H9 (cell line): ENCODE results near the gene ARMC12. TPM values are rescaled to one million over a fixed set of nuclear protein-coding genes. Genes with fewer than 3 reads are reported as not detected.
A peak's percentile ranks its signal among the peaks of the same experiment; 100 is the strongest.

Experiments used
- DNase-seq: peaks from one replicate; pipeline ENCODE4 v3.0.0-alpha.2; 2017
- H2AFZ ChIP-seq: one replicate; pipeline ENCODE4 v1.6.1; 2013; ENCODE audit warnings: mild to moderate bottlenecking, low read length, control low read depth, moderate library complexity
- H2AK5ac ChIP-seq: 2 replicates; pipeline ENCODE4 v1.6.1; 2013; ENCODE audit warnings: low read length, control low read depth, mixed read lengths; ENCODE audit not compliant: insufficient read length
- H2BK120ac ChIP-seq: one replicate; pipeline ENCODE4 v1.6.1; 2013; ENCODE audit warnings: low read depth, mild to moderate bottlenecking, low read length, control low read depth, inconsistent platforms; ENCODE audit not compliant: poor library complexity, severe bottlenecking
- H2BK12ac ChIP-seq: 2 replicates; pipeline ENCODE4 v1.6.1; 2013; ENCODE audit warnings: low read length, control low read depth, mixed read lengths, low read depth; ENCODE audit not compliant: insufficient read length
- H2BK15ac ChIP-seq: 2 replicates; pipeline ENCODE4 v1.6.1; 2013; ENCODE audit warnings: low read depth, low read length, control low read depth
- H2BK20ac ChIP-seq: one replicate; pipeline ENCODE4 v1.6.1; 2013; ENCODE audit warnings: low read depth, mild to moderate bottlenecking, low read length, control low read depth, inconsistent platforms; ENCODE audit not compliant: poor library complexity, severe bottlenecking
- H2BK5ac ChIP-seq: 2 replicates; pipeline ENCODE4 v1.6.1; 2013; ENCODE audit warnings: low read length, control low read depth, mixed read lengths; ENCODE audit not compliant: insufficient read length
- H3K14ac ChIP-seq: 2 replicates; pipeline ENCODE4 v1.6.1; 2013; ENCODE audit warnings: low read length, control low read depth; ENCODE audit not compliant: insufficient read depth
- H3K18ac ChIP-seq: 2 replicates; pipeline ENCODE4 v1.6.1; 2013; ENCODE audit warnings: low read depth, mild to moderate bottlenecking, mixed read lengths, low read length, control low read depth; ENCODE audit not compliant: insufficient read length
- H3K23ac ChIP-seq: 2 replicates; pipeline ENCODE4 v1.6.1; 2013; ENCODE audit warnings: low read length, control low read depth, mixed read lengths, low read depth; ENCODE audit not compliant: insufficient read length
- H3K23me2 ChIP-seq: 2 replicates; pipeline ENCODE4 v1.6.1; 2013; ENCODE audit warnings: low read depth, mild to moderate bottlenecking, mixed read lengths, low read length, control low read depth; ENCODE audit not compliant: insufficient read length, poor library complexity, severe bottlenecking
- H3K27ac ChIP-seq: 2 replicates; pipeline ENCODE4 v1.5.1; 2013; ENCODE audit warnings: low read length, control low read depth, mixed read lengths, low read depth; ENCODE audit not compliant: insufficient read length
- H3K27me3 ChIP-seq: 2 replicates; pipeline ENCODE4 v1.6.1; 2013; ENCODE audit warnings: low read length, control low read depth, inconsistent platforms; ENCODE audit not compliant: insufficient read depth
- H3K4ac ChIP-seq: 2 replicates; pipeline ENCODE4 v1.6.1; 2013; ENCODE audit warnings: low read depth, mild to moderate bottlenecking, control low read depth, inconsistent platforms, low read length, moderate library complexity
- H3K4me1 ChIP-seq: 2 replicates; pipeline ENCODE4 v1.6.1; 2013; ENCODE audit warnings: low read length, control low read depth, inconsistent platforms; ENCODE audit not compliant: insufficient read depth
- H3K4me2 ChIP-seq: 2 replicates; pipeline ENCODE4 v1.6.1; 2013; ENCODE audit warnings: low read length, control low read depth, mixed read lengths; ENCODE audit not compliant: insufficient read length, insufficient read depth
- H3K56ac ChIP-seq: 2 replicates; pipeline ENCODE4 v1.6.1; 2013; ENCODE audit warnings: low read depth, mild to moderate bottlenecking, mixed read lengths, low read length, control low read depth; ENCODE audit not compliant: insufficient read length
- H3K79me1 ChIP-seq: 2 replicates; pipeline ENCODE4 v1.6.1; 2013; ENCODE audit warnings: low read depth, mild to moderate bottlenecking, moderate library complexity, low read length, control low read depth, inconsistent platforms; ENCODE audit not compliant: insufficient read depth, poor library complexity, severe bottlenecking
- H3K79me2 ChIP-seq: 2 replicates; pipeline ENCODE4 v1.6.1; 2013; ENCODE audit warnings: low read length, control low read depth, inconsistent platforms; ENCODE audit not compliant: insufficient read depth
- H3K9ac ChIP-seq: 2 replicates; pipeline ENCODE4 v1.6.1; 2013; ENCODE audit warnings: low read length, control low read depth, mixed read lengths; ENCODE audit not compliant: insufficient read length; ENCODE audit errors: extremely low read depth
- H3K9me3 ChIP-seq: one replicate; pipeline ENCODE4 v1.6.1; 2013; ENCODE audit warnings: low read depth, low read length, inconsistent platforms; ENCODE audit not compliant: control insufficient read depth
- H3T11ph ChIP-seq: one replicate; pipeline ENCODE4 v1.6.1; 2013; ENCODE audit warnings: mild to moderate bottlenecking, low read length, control low read depth, inconsistent platforms
- H4K20me1 ChIP-seq: one replicate; pipeline ENCODE4 v1.6.1; 2013; ENCODE audit not compliant: control insufficient read depth, insufficient read length, insufficient read depth
- H4K5ac ChIP-seq: 2 replicates; pipeline ENCODE4 v1.6.1; 2013; ENCODE audit warnings: low read depth, mild to moderate bottlenecking, mixed read lengths, low read length, control low read depth; ENCODE audit not compliant: insufficient read length
- H4K8ac ChIP-seq: replicated peaks from 2 replicates; pipeline ENCODE4 v1.6.1; 2013; ENCODE audit warnings: low read length, control low read depth, mixed read lengths, low read depth; ENCODE audit not compliant: insufficient read length
- H4K91ac ChIP-seq: 2 replicates; pipeline ENCODE4 v1.6.1; 2013; ENCODE audit warnings: low read depth, mild to moderate bottlenecking, moderate library complexity, mixed read lengths, low read length, control low read depth; ENCODE audit not compliant: insufficient read length
- H3K27ac Mint-ChIP-seq, 3 experiments: 2 replicates in 2 of 3; 3 replicates in 1 of 3; pipeline ENCODE4 v1.8.0; 2020 to 2021; ENCODE audit warnings: mixed read lengths in 3 of 3, mild to moderate bottlenecking in 1 of 3, moderate library complexity in 1 of 3
- H3K27me3 Mint-ChIP-seq: 2 replicates; pipeline ENCODE4 v1.8.0; 2021; ENCODE audit warnings: low read depth, mild to moderate bottlenecking, moderate library complexity, mixed read lengths
- H3K36me3 Mint-ChIP-seq, 3 experiments: 2 replicates in 2 of 3; 3 replicates in 1 of 3; pipeline ENCODE4 v1.8.0; 2020 to 2021; ENCODE audit warnings: low read depth in 3 of 3, mixed read lengths in 3 of 3; ENCODE audit not compliant: insufficient read depth in 1 of 3
- H3K4me1 Mint-ChIP-seq, 2 experiments: 2 replicates each; pipeline ENCODE4 v1.8.0; 2020; ENCODE audit warnings: mixed read lengths in 2 of 2
- H3K4me3 Mint-ChIP-seq, 2 experiments: 2 replicates in 1 of 2; 3 replicates in 1 of 2; pipeline ENCODE4 v1.8.0; 2020 to 2021; ENCODE audit warnings: mild to moderate bottlenecking in 2 of 2, mixed read lengths in 2 of 2, moderate library complexity in 1 of 2
- H3K9me3 Mint-ChIP-seq, 2 experiments: 2 replicates in 1 of 2; 3 replicates in 1 of 2; pipeline ENCODE4 v1.8.0; 2020; ENCODE audit warnings: mild to moderate bottlenecking in 2 of 2, mixed read lengths in 2 of 2, moderate library complexity in 1 of 2
- CTCF ChIP-seq: fragments of 200-600 bp; sonication (generic); conservative IDR thresholded peaks from 3 replicates; pipeline ENCODE4 v1.8.0; 2021; ENCODE audit warnings: antibody characterized with exemption, mild to moderate bottlenecking
- WGBS: extraction: QIAGEN DNeasy Blood & Tissue Kit; methylation state at CpG from one replicate; pipeline ENCODE4 v1.1.7; 2013; ENCODE audit warnings: missing lambda C conversion rate, low lambda C conversion rate, mixed read lengths; ENCODE audit not compliant: insufficient read length; ENCODE audit errors: extremely low coverage; 5-methylcytosine and 5-hydroxymethylcytosine counted together
- total RNA-seq: library from RNA; stranded (reverse); gene quantifications from 2 replicates; pipeline ENCODE4 v1.2.1, GENCODE V29; 2021

Gene ARMC12
- total RNA-seq, 1 experiment from 2014 or later, result 1.7 TPM

DNA sequence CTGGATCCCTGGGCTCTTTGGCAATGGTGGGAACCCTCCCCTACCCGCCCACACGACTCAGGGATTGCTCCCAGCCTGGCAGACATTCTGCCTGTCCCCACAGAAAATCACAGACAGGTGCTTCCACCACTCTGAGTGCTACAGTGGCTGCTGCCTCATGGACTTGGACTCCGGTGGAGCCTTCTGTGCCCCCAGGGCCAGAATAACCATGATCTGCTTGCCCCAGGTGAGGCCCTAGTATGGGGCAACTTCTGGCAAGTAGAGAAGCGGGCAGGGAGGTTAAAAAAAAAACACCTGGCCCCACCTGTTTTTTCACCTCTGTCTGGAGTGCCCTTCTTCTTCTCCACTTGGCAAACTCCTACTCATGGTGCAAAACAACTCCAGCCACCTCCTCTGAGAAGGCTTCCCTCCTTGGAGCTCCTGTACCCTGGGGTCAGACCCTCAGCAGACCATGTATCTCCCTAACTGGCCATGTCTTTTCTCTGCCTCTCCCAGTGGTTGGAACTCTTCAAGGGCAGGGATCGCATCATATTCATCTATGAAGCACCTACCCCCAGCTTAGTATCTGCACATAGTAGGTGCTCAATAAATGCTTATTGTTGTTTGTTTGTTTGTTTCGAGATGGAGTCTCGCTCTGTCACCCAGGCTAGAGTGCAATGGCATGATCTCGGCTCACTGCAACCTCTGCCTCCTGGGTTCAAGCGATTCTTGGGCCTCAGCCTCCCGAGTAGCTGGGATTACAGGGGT is 40.7 kb downstream of the ARMC12 start:
- H3K79me2 ChIP-seq, result no peaks in the 10 kb centered on the region
- no peaks in the 10 kb centered on the region for H4K20me1 ChIP-seq
- H3K18ac ChIP-seq, result no peak overlapping the region
- H3K4ac ChIP-seq, result no peak overlapping the region
- no peak for DNase-seq
- no peak overlapping the region for H3K9ac ChIP-seq
- no peak overlapping the region for H3T11ph ChIP-seq
- TF ChIP-seq CTCF, result no peak
- no peak overlapping the region for H2BK120ac ChIP-seq
- H3K4me1 Mint-ChIP-seq, result peaks cover 13 to 14% of the 10 kb centered on the region in 2 experiments
- no CpG with 5 or more reads among the region's 10 CpGs for WGBS
- H3K27ac Mint-ChIP-seq, result no peak overlapping the region
- no peak overlapping the region for H2BK15ac ChIP-seq
- H3K9me3 ChIP-seq, result no peaks in the 10 kb centered on the region
- no peak overlapping the region for H2BK20ac ChIP-seq
- H4K8ac ChIP-seq, result no peak overlapping the region
- peaks cover 23% of the 10 kb centered on the region for H3K27me3 Mint-ChIP-seq
- no peak overlapping the region for H2BK5ac ChIP-seq
- H3K27me3 ChIP-seq, result no peaks in the 10 kb centered on the region
- H3K79me1 ChIP-seq, result no peaks in the 10 kb centered on the region
- no peak overlapping the region for H2AFZ ChIP-seq
- no peak overlapping the region for H3K56ac ChIP-seq
- H3K4me3 Mint-ChIP-seq, result peak overlapping the region; percentile 50 to 66
- H3K14ac ChIP-seq, result no peak overlapping the region
- no peak overlapping the region for H2AK5ac ChIP-seq
- H3K27ac ChIP-seq, result no peak overlapping the region
- H2BK12ac ChIP-seq, result no peak overlapping the region
- peaks cover 3% of the 10 kb centered on the region for H3K23me2 ChIP-seq
- H3K36me3 Mint-ChIP-seq, result no peaks in the 10 kb centered on the region; a peak in 1 of 7 replicates
- H3K23ac ChIP-seq, result no peak overlapping the region
- H4K5ac ChIP-seq, result no peak overlapping the region
- no peak overlapping the region for H4K91ac ChIP-seq
- no peak overlapping the region for H3K4me2 ChIP-seq
- H3K9me3 Mint-ChIP-seq, result no peaks in the 10 kb centered on the region
- no peaks in the 10 kb centered on the region for H3K4me1 ChIP-seq
